ENCODE data around the gene RGP1.

RGP1 gene

GRCh38 chr9:35748858-35749514, at the start of gene RGP1, which contains the start of gene GBA2:
Gene RGP1 (plus strand): TSS chr9:35749287. CDS start chr9:35749756, 469 bp downstream.
Gene GBA2 (minus strand): TSS chr9:35749228. CDS start chr9:35748704, 524 bp downstream.
- DNase-seq, result peak; percentile 41

GRCh38 chr9:35700031-35700430, 49.1 kb upstream of the RGP1 start:
- DNase-seq, result no peak

- DNase-seq, result no peak
Observed at GRCh38 chr9:35700942-35701341, 48.1 kb upstream of the RGP1 start.

- no peak for DNase-seq
Observed at GRCh38 chr9:35702696-35703095, 46.4 kb upstream of the RGP1 start.

GRCh38 chr9:35703906-35704672, 45.0 kb upstream of the RGP1 start:
- no peak for DNase-seq

GRCh38 chr9:35705372-35705771, 43.7 kb upstream of the RGP1 start:
- DNase-seq, result no peak

GRCh38 chr9:35705836-35706430, 43.2 kb upstream of the RGP1 start:
- DNase-seq, result no peak

- DNase-seq, result no peak
Observed at GRCh38 chr9:35706951-35707350, 42.1 kb upstream of the RGP1 start.

- no peak for DNase-seq
Observed at GRCh38 chr9:35708146-35708545, 40.9 kb upstream of the RGP1 start.

GRCh38 chr9:35710818-35711500, 38.1 kb upstream of the RGP1 start:
- no peak for DNase-seq

GRCh38 chr9:35711501-35712428, 37.3 kb upstream of the RGP1 start:
- DNase-seq, result no peak

GRCh38 chr9:35712762-35713400, 36.2 kb upstream of the RGP1 start:
- no peak for DNase-seq

- DNase-seq, result no peak
Observed at GRCh38 chr9:35713578-35713977, 35.5 kb upstream of the RGP1 start.

- DNase-seq, result no peak
Observed at GRCh38 chr9:35714123-35714522, 35.0 kb upstream of the RGP1 start.

GRCh38 chr9:35714579-35715252, 34.4 kb upstream of the RGP1 start:
- DNase-seq, result no peak

GRCh38 chr9:35716230-35716629, 32.9 kb upstream of the RGP1 start:
- DNase-seq, result no peak

GRCh38 chr9:35717132-35717870, 31.8 kb upstream of the RGP1 start:
- DNase-seq, result no peak

- DNase-seq, result no peak
Observed at GRCh38 chr9:35718721-35719511, 30.2 kb upstream of the RGP1 start.

GRCh38 chr9:35719546-35719945, 29.5 kb upstream of the RGP1 start:
- DNase-seq, result no peak

- DNase-seq, result no peak
Observed at GRCh38 chr9:35723426-35723825, 25.7 kb upstream of the RGP1 start.

Measured in NCI-H526 treated with DMSO at 0.1 percent for 48 hours (cell line).